Umbilical cord (tissue), 2 donors: ENCODE data around the gene SLC16A4. TPM values are rescaled to one million over a fixed set of nuclear protein-coding genes. Genes with fewer than 3 reads are reported as not detected.

Experiments used
- DNase-seq: peaks from one replicate; pipeline ENCODE4 v3.0.0-alpha.2; 2015; ENCODE audit warnings: low spot score
- total RNA-seq: library from RNA; depleted of rRNA; stranded (reverse); fragments of >200 nt; gene quantifications from one replicate; pipeline ENCODE4 v1.2.3, GENCODE V29; 2014; ENCODE audit warnings: low replicate concordance; ENCODE audit not compliant: insufficient read depth

Gene SLC16A4
- total RNA-seq, 1 donor from 2014 or later, result 14.4 TPM

- DNase-seq, result no peak
Observed at GRCh38 chr1:110328274-110328673, 62.6 kb downstream of the SLC16A4 start.

- no peak for DNase-seq
Observed at GRCh38 chr1:110326826-110327225, 64.0 kb downstream of the SLC16A4 start.

- DNase-seq, result no peak
Observed at GRCh38 chr1:110324667-110325066, 66.2 kb downstream of the SLC16A4 start.

GRCh38 chr1:110321846-110322245 lies 69.0 kb downstream of the SLC16A4 start:
- DNase-seq, result no peak

GRCh38 chr1:110321045-110321444 lies 69.8 kb downstream of the SLC16A4 start:
- DNase-seq, result no peak

GRCh38 chr1:110320168-110320518 lies 70.7 kb downstream of the SLC16A4 start:
- DNase-seq, result no peak

GRCh38 chr1:110319332-110320167 lies 71.3 kb downstream of the SLC16A4 start:
- DNase-seq, result no peak

- no peak for DNase-seq
Observed at GRCh38 chr1:110318046-110318445, 72.8 kb downstream of the SLC16A4 start.

GRCh38 chr1:110316735-110317134 lies 74.1 kb downstream of the SLC16A4 start:
- no peak for DNase-seq

Other genes starting within 250 kb of the SLC16A4 start
- gene SLC6A17, start 240.5 kb downstream of the SLC16A4 start, total RNA-seq, result 0.96 TPM
- 3.1 TPM for gene KCNC4, start 180.7 kb downstream of the SLC16A4 start, total RNA-seq
- 28.4 TPM for gene RBM15, start 51.6 kb downstream of the SLC16A4 start, total RNA-seq
- 28.9 TPM for gene LAMTOR5, start 16.7 kb upstream of the SLC16A4 start, total RNA-seq
- not detected for gene PROK1, start 60.1 kb upstream of the SLC16A4 start, total RNA-seq
- gene KCNA10, start 128.1 kb upstream of the SLC16A4 start, total RNA-seq, result not detected
- gene KCNA2, start 215.3 kb upstream of the SLC16A4 start, total RNA-seq, result 2.6 TPM